Tibial nerve (tissue), 4 donors: ENCODE measurements around the gene MEN1. TPM values are rescaled to one million over a fixed set of nuclear protein-coding genes. Genes with fewer than 3 reads are reported as not detected.
"Not testable (repeated sequence)": the region's sequence is repeated elsewhere in the genome, so short reads cannot be mapped to it uniquely, and the experiment has no call there.

ENCODE experiments used
- DNase-seq, 2 donors: peaks; one replicate each; pipeline ENCODE4 v3.0.0-alpha.2; 2019; ENCODE audit warnings: low spot score in 2 of 2
- H3K27ac ChIP-seq, 4 donors: fragments of 200-600 bp; sonication (generic) in 3 of 4; one replicate each; pipeline ENCODE4 v1.5.1; 2017 to 2019; ENCODE audit warnings: mild to moderate bottlenecking in 1 of 4
- H3K27me3 ChIP-seq, 2 donors: fragments of 200-600 bp; sonication (generic) in 1 of 2; one replicate each; pipeline versions ENCODE4 v1.5.1 to v1.6.0; 2017 to 2019
- H3K36me3 ChIP-seq, 3 donors: fragments of 200-600 bp; sonication (generic); one replicate each; pipeline ENCODE4 v1.5.1; 2018 to 2019
- H3K4me1 ChIP-seq, 4 donors: fragments of 200-600 bp; sonication (generic) in 3 of 4; one replicate each; pipeline ENCODE4 v1.5.1; 2017 to 2019
- H3K4me3 ChIP-seq, 4 donors: fragments of 200-600 bp; sonication (generic) in 3 of 4; one replicate each; pipeline ENCODE4 v1.5.1; 2017 to 2019; ENCODE audit warnings: mild to moderate bottlenecking in 1 of 4, moderate library complexity in 1 of 4
- H3K9me3 ChIP-seq, 4 donors: fragments of 200-600 bp; sonication (generic) in 3 of 4; one replicate each; pipeline ENCODE4 v1.5.1; 2017 to 2019
- EP300 ChIP-seq, 2 donors: sonication (generic); formaldehyde crosslinking; IDR thresholded peaks; one replicate each; pipeline ENCODE4 v1.6.1; 2017; ENCODE audit warnings: antibody characterized with exemption in 2 of 2, mild to moderate bottlenecking in 1 of 2
- POLR2A ChIP-seq, 2 donors: fragments of 450-650 bp; IDR thresholded peaks; one replicate each; pipeline ENCODE4 v1.6.1; 2017; ENCODE audit warnings: antibody characterized with exemption in 2 of 2, mild to moderate bottlenecking in 2 of 2, moderate library complexity in 2 of 2
- WGBS, 2 donors: methylation state at CpG; one replicate each; pipeline ENCODE4 v1.1.5; 2018; 5-methylcytosine and 5-hydroxymethylcytosine counted together
- total RNA-seq, 4 donors: library from RNA; depleted of rRNA; stranded (reverse); fragments of >200 nt; gene quantifications; one replicate each; pipeline ENCODE4 v1.1.0, GENCODE V29; 2016
- TF ChIP-seq, protein P1 (sequence below), 5 experiments: fragments of 200-600 bp in 3 of 5; fragments of 450-650 bp in 2 of 5; sonication (generic) in 3 of 5; IDR thresholded peaks; one replicate each; pipeline ENCODE4 v1.5.1; 2016 to 2019; ENCODE audit warnings: antibody characterized with exemption in 5 of 5, mild to moderate bottlenecking in 3 of 5, moderate library complexity in 2 of 5

MEN1 gene
- total RNA-seq, 4 donors from 2014 or later, result 15.3 to 30.9 (median 19.7) TPM

DNA sequence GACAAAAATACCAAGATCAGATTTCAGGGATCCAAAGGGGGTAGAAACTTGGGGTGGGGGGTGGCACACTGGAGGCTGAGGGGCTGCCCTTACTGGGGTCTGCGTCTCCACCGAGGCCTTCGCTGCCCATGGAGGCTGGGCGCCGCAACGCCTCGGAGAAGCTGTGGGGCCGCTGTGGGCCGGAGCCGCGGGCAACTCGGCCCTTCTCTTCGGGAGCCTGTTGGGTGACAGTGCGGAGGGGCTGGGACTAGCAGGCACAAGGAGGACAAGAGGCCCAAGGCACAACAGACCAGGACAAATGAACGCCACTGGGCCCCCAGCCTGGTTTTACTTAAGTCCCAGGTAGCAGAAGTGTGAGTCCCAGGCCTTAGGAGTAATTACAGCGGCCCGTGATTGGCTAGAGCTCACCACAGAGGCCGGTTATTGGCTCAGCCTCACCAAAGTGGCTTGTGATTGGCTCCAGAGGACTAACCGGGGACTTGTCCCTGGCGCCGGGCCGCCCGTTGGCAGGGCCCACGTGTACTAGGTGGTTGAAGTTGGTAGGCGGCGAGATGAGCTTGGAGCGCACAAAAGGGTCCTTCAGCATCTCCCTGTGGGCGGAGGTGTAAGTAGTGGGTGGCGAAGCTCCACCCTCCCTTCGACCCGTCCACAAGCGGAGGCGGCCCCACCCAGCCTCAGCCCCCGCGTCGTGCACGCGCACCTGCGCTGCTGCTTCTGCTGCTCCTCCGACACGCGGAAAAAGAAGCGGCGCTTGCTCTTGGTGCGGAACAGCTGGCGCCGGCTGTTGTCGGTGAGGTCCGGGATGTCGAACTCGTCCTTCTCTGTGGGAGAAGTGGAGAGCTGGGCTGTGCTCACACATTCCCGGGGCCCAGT is 16.5 kb upstream of the MEN1 start:
- Histone ChIP-seq H3K4me3 (no peak overlapping the region), H3K27ac (no peak overlapping the region), H3K27me3 (no peaks in the 10 kb centered on the region), H3K36me3 (no peaks in the 10 kb centered on the region), H3K4me1 (no peaks in the 10 kb centered on the region), H3K9me3 (no peaks in the 10 kb centered on the region)
- no peak for DNase-seq
- WGBS, 2 donors, result 87 to 90% methylated on average over 52 of the region's 52 CpGs
- TF ChIP-seq POLR2A (IDR thresholded peaks at IDR 0.05), result no peak
- TF ChIP-seq, protein P1, sequence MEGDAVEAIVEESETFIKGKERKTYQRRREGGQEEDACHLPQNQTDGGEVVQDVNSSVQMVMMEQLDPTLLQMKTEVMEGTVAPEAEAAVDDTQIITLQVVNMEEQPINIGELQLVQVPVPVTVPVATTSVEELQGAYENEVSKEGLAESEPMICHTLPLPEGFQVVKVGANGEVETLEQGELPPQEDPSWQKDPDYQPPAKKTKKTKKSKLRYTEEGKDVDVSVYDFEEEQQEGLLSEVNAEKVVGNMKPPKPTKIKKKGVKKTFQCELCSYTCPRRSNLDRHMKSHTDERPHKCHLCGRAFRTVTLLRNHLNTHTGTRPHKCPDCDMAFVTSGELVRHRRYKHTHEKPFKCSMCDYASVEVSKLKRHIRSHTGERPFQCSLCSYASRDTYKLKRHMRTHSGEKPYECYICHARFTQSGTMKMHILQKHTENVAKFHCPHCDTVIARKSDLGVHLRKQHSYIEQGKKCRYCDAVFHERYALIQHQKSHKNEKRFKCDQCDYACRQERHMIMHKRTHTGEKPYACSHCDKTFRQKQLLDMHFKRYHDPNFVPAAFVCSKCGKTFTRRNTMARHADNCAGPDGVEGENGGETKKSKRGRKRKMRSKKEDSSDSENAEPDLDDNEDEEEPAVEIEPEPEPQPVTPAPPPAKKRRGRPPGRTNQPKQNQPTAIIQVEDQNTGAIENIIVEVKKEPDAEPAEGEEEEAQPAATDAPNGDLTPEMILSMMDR (IDR thresholded peaks at IDR 0.05), result no peak

DNA sequence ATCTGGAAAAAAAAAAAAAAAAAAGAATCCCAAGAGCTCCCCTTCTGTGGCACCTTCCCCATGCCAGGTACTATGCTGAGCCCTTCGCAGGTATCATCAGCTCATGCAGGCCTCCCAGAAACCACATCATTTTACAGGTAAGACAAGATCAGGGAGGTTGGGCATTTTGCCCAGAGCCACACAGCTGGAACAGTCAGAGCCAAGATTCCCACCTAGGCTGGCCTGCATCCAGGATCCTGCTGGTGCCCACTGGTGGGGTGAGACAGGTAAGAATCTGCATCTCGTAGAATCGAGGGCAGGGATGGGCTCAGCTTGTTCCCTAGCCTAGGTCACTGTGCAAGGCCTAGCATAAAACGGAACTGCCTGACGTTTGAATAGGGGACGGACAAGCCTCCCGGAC is 15.7 kb upstream of the MEN1 start:
- H3K36me3 ChIP-seq, result no peaks in the 10 kb centered on the region
- H3K4me1 ChIP-seq, result no peaks in the 10 kb centered on the region
- no peak overlapping the region for H3K27ac ChIP-seq
- TF ChIP-seq POLR2A (IDR thresholded peaks at IDR 0.05), result no peak
- no peak for TF ChIP-seq EP300 (IDR thresholded peaks at IDR 0.05)
- TF ChIP-seq, protein P1 (IDR thresholded peaks at IDR 0.05), result no peak
- no peak for DNase-seq
- H3K27me3 ChIP-seq, result no peaks in the 10 kb centered on the region
- WGBS, 2 donors, result 88 to 94% methylated on average over 6 to 7 of the region's 7 CpGs
- no peak overlapping the region for H3K4me3 ChIP-seq
- no peaks in the 10 kb centered on the region for H3K9me3 ChIP-seq

DNA sequence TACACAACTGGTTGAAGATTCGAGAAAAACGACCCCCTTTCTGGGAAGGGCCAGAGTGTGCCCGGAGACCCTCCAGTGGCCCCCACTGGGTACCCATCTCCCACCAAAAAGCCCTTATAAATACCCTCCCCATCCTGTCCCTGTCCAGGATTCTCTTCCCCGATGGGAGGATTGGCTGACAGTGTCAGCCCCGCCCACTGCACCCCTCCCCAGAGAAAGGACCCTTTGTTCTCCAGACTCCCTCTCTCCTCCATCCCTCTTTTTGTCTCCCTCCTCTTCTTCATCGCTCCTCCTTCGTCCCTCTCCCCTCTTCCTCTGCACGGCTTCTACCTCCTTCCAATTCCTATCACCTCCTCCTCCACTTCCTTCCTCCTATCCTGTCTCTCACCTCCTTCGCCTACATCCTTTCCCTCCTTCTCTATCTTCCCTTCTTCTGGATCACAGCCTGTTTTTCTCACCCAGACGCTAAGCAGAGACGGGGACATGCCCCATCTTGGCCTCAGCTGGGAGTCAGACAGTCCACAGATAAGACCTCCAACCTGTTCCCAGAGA is 13.3 kb upstream of the MEN1 start:
- 49 to 52% methylated on average over 11 of the region's 11 CpGs for WGBS, 2 donors
- no peak for DNase-seq
- H3K27ac ChIP-seq, result no peak overlapping the region

DNA sequence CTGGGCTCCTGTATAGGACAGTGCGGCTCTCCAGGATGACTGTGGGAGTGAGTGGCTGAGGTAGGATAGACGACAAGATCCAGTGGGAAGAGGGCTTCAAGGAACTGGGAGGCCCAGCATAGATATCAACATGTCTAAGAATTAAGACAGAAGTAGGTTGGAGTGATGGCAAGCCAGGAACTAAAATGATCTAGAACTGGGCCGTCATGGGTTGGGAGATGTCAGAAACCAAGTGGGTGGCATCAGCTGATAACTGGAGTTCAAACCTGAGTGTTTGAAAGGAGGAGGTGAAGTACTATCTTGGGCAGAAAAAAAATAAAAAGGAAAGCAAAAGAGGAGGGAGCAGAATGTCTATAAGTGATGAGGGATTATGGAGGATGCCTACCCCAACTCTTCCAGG is 7.1 kb upstream of the MEN1 start:
- no peak for DNase-seq
- Histone ChIP-seq H3K36me3 (no peaks in the 10 kb centered on the region), H3K27ac (no peak overlapping the region), H3K4me3 (no peak overlapping the region), H3K27me3 (no peaks in the 10 kb centered on the region), H3K4me1 (no peaks in the 10 kb centered on the region), H3K9me3 (no peaks in the 10 kb centered on the region)
- WGBS, 2 donors, result 84 to 86% methylated on average over 3 of the region's 3 CpGs
- TF ChIP-seq, protein P1 (IDR thresholded peaks at IDR 0.05), result no peak
- TF ChIP-seq POLR2A (IDR thresholded peaks at IDR 0.05), result no peak
- TF ChIP-seq EP300 (IDR thresholded peaks at IDR 0.05), result no peak

More for the DNA sequence above, 13.3 kb upstream of the MEN1 start:
- TF ChIP-seq EP300 (IDR thresholded peaks at IDR 0.05), result no peak
- no peak for TF ChIP-seq POLR2A (IDR thresholded peaks at IDR 0.05)
- TF ChIP-seq, protein P1 (IDR thresholded peaks at IDR 0.05), result no peak
- no peak overlapping the region for H3K4me3 ChIP-seq
- H3K9me3 ChIP-seq, result no peaks in the 10 kb centered on the region
- no peaks in the 10 kb centered on the region for H3K27me3 ChIP-seq
- no peaks in the 10 kb centered on the region for H3K36me3 ChIP-seq
- H3K4me1 ChIP-seq, result no peaks in the 10 kb centered on the region

DNA sequence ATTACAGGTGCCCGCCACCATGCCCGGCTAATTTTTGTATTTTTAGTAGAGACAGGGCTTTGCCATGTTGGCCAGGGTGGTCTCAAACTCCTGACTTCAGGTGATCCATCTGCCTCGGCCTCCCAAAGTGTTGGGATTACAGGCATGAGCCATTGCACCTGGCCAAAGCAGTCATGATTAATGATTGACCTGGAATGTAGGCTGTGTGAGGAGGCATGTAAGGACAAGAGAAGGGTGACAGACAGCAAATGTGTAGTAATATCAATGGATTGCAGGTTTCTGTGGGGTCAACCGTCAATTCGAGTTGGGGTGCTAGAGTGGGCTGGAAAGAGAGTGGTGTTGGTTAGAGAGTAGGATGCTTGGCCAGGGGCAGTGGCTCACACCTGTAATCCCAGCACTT is 5.1 kb upstream of the MEN1 start:
- H3K9me3 ChIP-seq, H3K4me3 ChIP-seq, DNase-seq, H3K4me1 ChIP-seq, H3K27me3 ChIP-seq, H3K27ac ChIP-seq, H3K36me3 ChIP-seq: not testable (repeated sequence)
- 90 to 94% methylated on average over 5 of the region's 5 CpGs for WGBS, 2 donors
